Endothelial cell of umbilical vein (primary cell): Measurements from ENCODE around the gene C2orf76. TPM values are rescaled to one million over a fixed set of nuclear protein-coding genes. Genes with fewer than 3 reads are reported as not detected.

Experiments used
- BruUV-seq: library from RNA; stranded (reverse); fragments of 400-500 nt; replicated peaks from 2 replicates; lab custom pipeline; 2021; lab: Mats Ljungman, UMichigan
- CTCF ChIA-PET: fragments of 300-600, 350-600 bp; sonication (Branson Sonifier 250); formaldehyde crosslinking; loops from one replicate; lab custom pipeline; 2021; ENCODE audit warnings: antibody characterized with exemption, inconsistent platforms; lab: Charles Lee
- POLR2A ChIA-PET: fragments of 300-600, 350-600 bp; sonication (Branson Sonifier 250); formaldehyde crosslinking; loops from one replicate; lab custom pipeline; 2021; ENCODE audit warnings: antibody characterized with exemption, inconsistent platforms; lab: Charles Lee
- DNase-seq: peaks from one replicate; pipeline ENCODE4 v3.0.0-alpha.2; 2011; ENCODE audit warnings: low read depth, low spot score
- FAIRE-seq: peaks from 2 replicates; lab custom pipeline; 2011; peaks lifted over from hg19 to GRCh38; lab: Jason Lieb, UNC
- H2AFZ ChIP-seq: 2 replicates; pipeline ENCODE4 v1.6.0; 2012; ENCODE audit warnings: low read depth, low read length, control low read depth, inconsistent platforms
- H3K27ac ChIP-seq: 2 replicates; pipeline ENCODE4 v1.5.1; 2011; ENCODE audit warnings: low read depth, mild to moderate bottlenecking, control low read depth, low read length, moderate library complexity; ENCODE audit not compliant: insufficient read depth
- H3K27me3 ChIP-seq, 2 experiments: 2 replicates each; pipeline versions ENCODE4 v1.6.0 to v1.6.1; 2011; ENCODE audit warnings: low read length in 2 of 2, mixed read lengths in 1 of 2; ENCODE audit not compliant: control insufficient read depth in 2 of 2, insufficient read depth in 2 of 2
- H3K36me3 ChIP-seq, 2 experiments: 2 replicates in 1 of 2; 3 replicates in 1 of 2; pipeline ENCODE4 v1.5.1; 2011; ENCODE audit warnings: low read length in 2 of 2, mild to moderate bottlenecking in 1 of 2, moderate library complexity in 1 of 2; ENCODE audit not compliant: control insufficient read depth in 2 of 2, insufficient read depth in 2 of 2; ENCODE audit errors: extremely low read depth in 1 of 2
- H3K4me1 ChIP-seq: 3 replicates; pipeline ENCODE4 v1.5.1; 2011; ENCODE audit warnings: mild to moderate bottlenecking, low read length; ENCODE audit not compliant: control insufficient read depth, insufficient read depth; ENCODE audit errors: extremely low read depth
- H3K4me2 ChIP-seq: 2 replicates; pipeline ENCODE4 v1.6.1; 2011; ENCODE audit warnings: low read length, control low read depth, mixed read lengths; ENCODE audit not compliant: insufficient read depth
- H3K4me3 ChIP-seq, 3 experiments: fragments of 200-600 bp in 1 of 3; sonication (generic), shearing (Covaris generic) in 1 of 3; replicated peaks in 1 of 3; 2 replicates each; pipeline ENCODE4 v1.5.1; 2011 to 2016; ENCODE audit warnings: control low read depth in 3 of 3, low read length in 3 of 3, mild to moderate bottlenecking in 2 of 3, inconsistent platforms in 1 of 3, low read depth in 1 of 3, moderate library complexity in 1 of 3; ENCODE audit not compliant: insufficient read depth in 1 of 3
- H3K79me2 ChIP-seq: 2 replicates; pipeline ENCODE4 v1.6.0; 2012; ENCODE audit warnings: low read length, inconsistent platforms; ENCODE audit not compliant: control insufficient read depth, insufficient read depth
- H3K9ac ChIP-seq: replicated peaks from 2 replicates; pipeline ENCODE3; 2011; ENCODE audit warnings: low read length, control low read depth; ENCODE audit not compliant: insufficient read depth; ENCODE audit errors: extremely low read depth
- H3K9me1 ChIP-seq: replicated peaks from 3 replicates; pipeline ENCODE4 v1.6.0; 2011; ENCODE audit warnings: mild to moderate bottlenecking, low read length; ENCODE audit not compliant: control insufficient read depth, insufficient read depth; ENCODE audit errors: extremely low read depth
- H3K9me3 ChIP-seq: replicated peaks from 2 replicates; pipeline ENCODE4 v1.5.1; 2012; ENCODE audit warnings: low read length, inconsistent platforms; ENCODE audit not compliant: control insufficient read depth, insufficient read depth
- H4K20me1 ChIP-seq: replicated peaks from 2 replicates; pipeline ENCODE3; 2011; ENCODE audit warnings: mild to moderate bottlenecking, low read length; ENCODE audit not compliant: control insufficient read depth, insufficient read depth; ENCODE audit errors: extremely low read depth
- CTCF ChIP-seq, 2 donors: IDR thresholded peaks; 1 replicate in 1 of 2; 2 replicates in 1 of 2; pipeline ENCODE4 v1.5.1; 2011; ENCODE audit warnings: low read length in 2 of 2, mild to moderate bottlenecking in 2 of 2, moderate library complexity in 2 of 2, control low read depth in 1 of 2, inconsistent platforms in 1 of 2, low read depth in 1 of 2; ENCODE audit not compliant: insufficient read depth in 1 of 2; ENCODE audit errors: extremely low read depth in 1 of 2
- EZH2 ChIP-seq: IDR thresholded peaks from 2 replicates; pipeline ENCODE4 v1.6.1; 2012; ENCODE audit warnings: borderline replicate concordance, low read depth, mild to moderate bottlenecking, moderate library complexity, low read length, inconsistent platforms; ENCODE audit not compliant: severe bottlenecking
- FOS ChIP-seq: IDR thresholded peaks from 2 replicates; pipeline ENCODE4 v1.6.1; 2011; ENCODE audit warnings: mild to moderate bottlenecking, low read length, moderate library complexity, borderline replicate concordance; ENCODE audit not compliant: insufficient read depth
- GATA2 ChIP-seq: IDR thresholded peaks from 2 replicates; pipeline ENCODE4 v1.7.0; 2011; ENCODE audit warnings: low read depth, mild to moderate bottlenecking, moderate library complexity, mixed read lengths, low read length; ENCODE audit not compliant: insufficient read length, insufficient read depth
- JUN ChIP-seq: IDR thresholded peaks from 2 replicates; pipeline ENCODE4 v1.6.1; 2011; ENCODE audit warnings: borderline replicate concordance, low read depth; ENCODE audit not compliant: insufficient read length, insufficient read depth
- MAX ChIP-seq: IDR thresholded peaks from 2 replicates; pipeline ENCODE4 v1.6.1; 2011; ENCODE audit not compliant: insufficient read depth, insufficient read length
- MYC ChIP-seq: IDR thresholded peaks from one replicate; pipeline ENCODE4 v1.6.1; 2011; ENCODE audit warnings: mild to moderate bottlenecking, low read depth, low read length
- POLR2A ChIP-seq: IDR thresholded peaks from 2 replicates; pipeline ENCODE4 v1.6.1; 2012; ENCODE audit warnings: low read depth, mild to moderate bottlenecking, control low read depth, low read length
- POLR2AphosphoS5 ChIP-seq: IDR thresholded peaks from 2 replicates; pipeline ENCODE4 v1.6.1; 2012; ENCODE audit warnings: low read depth, mild to moderate bottlenecking, control low read depth, low read length, moderate library complexity; ENCODE audit not compliant: insufficient read depth
- dilution Hi-C: fragments of 300-500 bp; cut with MboI; formaldehyde crosslinking; loops from one replicate; pipeline ENCODE4 v1.15.0; 2019; ENCODE audit warnings: low sequenced_read_pairs; ENCODE audit not compliant: extremely low pct_ligation_motif_present
- intact Hi-C: fragments of 100-400 bp; cut with micrococcal nuclease; formaldehyde crosslinking; loops from one replicate; pipeline ENCODE4 v1.10.0; 2022
- polyA plus RNA-seq, 4 experiments: library from polyadenylated mRNA; depleted of rRNA in 3 of 4; stranded (reverse) in 3 of 4; unstranded in 1 of 4; fragments of >200 nt; gene quantifications; 2 replicates each; pipeline versions ENCODE4 v1.2.1 to v1.2.3, GENCODE V29; 2011 to 2012; ENCODE audit warnings: missing spikeins in 1 of 4
- total RNA-seq: library from RNA; stranded (reverse); gene quantifications from 2 replicates; pipeline ENCODE4 v1.2.3, GENCODE V29; 2021

Gene C2orf76
- total and polyA plus RNA-seq, 2 donors (not counting 3 experiments of a cell fraction or from before 2014, with no cell fraction given) = 7.4 to 12.1 TPM

GRCh38 chr2:119324685-119325270 lies 41.9 kb downstream of the C2orf76 start:
- Histone ChIP-seq H3K9me1 (no peaks in the 10 kb centered on the region), H2AFZ (no peak overlapping the region), H3K9ac (no peak overlapping the region), H3K27ac (no peak overlapping the region), H3K36me3 (no peaks in the 10 kb centered on the region), H3K79me2 (no peaks in the 10 kb centered on the region), H3K4me1 (no peaks in the 10 kb centered on the region), H3K4me3 (no peak overlapping the region), H3K27me3 (no peaks in the 10 kb centered on the region), H4K20me1 (no peaks in the 10 kb centered on the region), H3K4me2 (no peak overlapping the region), H3K9me3 (no peaks in the 10 kb centered on the region)
- FAIRE-seq (no peak), DNase-seq (no peak)
- BruUV-seq = no TSS peak
- no peak for TF ChIP-seq JUN
- TF ChIP-seq MAX = no peak
- no peak for TF ChIP-seq POLR2AphosphoS5
- no peak for TF ChIP-seq GATA2
- no peak for TF ChIP-seq MYC
- TF ChIP-seq FOS = no peak
- intact Hi-C loops (no loop called here), dilution Hi-C loops (no loop called here)
- ChIA-PET CTCF (no interaction called here), POLR2A (no interaction called here)

DNA sequence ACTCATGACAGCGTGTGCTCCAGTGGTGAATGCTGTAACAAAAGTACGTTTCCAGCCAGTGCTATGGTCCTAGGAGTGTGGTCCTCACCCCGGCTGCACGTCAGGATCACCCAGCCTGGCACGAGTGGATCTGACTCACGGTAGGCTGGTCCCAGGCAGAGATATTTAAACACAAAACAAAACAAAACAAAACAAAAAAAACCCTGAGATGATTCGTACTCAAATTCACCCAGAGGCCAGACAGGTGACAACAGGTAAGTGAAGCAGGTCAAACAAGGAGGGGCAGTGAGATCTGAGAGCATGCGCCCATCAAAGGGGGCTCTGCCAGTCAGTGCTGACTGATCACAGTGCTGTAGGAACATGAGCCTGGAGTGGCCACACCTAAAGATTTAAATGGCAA lies 43.2 kb downstream of the C2orf76 start:
- ChIA-PET POLR2A (interaction anchor here (0.6 kb wide), 1 partner anchor 169 kb away, joined by 6 read pairs; no protein-coding TSS in a partner anchor), CTCF (no interaction called here)
- Histone ChIP-seq H3K9me3 (no peaks in the 10 kb centered on the region), H3K4me2 (no peak overlapping the region), H3K4me1 (no peaks in the 10 kb centered on the region), H3K36me3 (no peaks in the 10 kb centered on the region), H3K27ac (no peak overlapping the region), H4K20me1 (no peaks in the 10 kb centered on the region), H3K79me2 (no peaks in the 10 kb centered on the region), H3K4me3 (no peak overlapping the region), H3K9ac (no peak overlapping the region), H3K9me1 (no peaks in the 10 kb centered on the region), H2AFZ (no peak overlapping the region), H3K27me3 (no peaks in the 10 kb centered on the region)
- no peak for FAIRE-seq
- dilution Hi-C loops = no loop called here
- no peak for TF ChIP-seq POLR2A
- TF ChIP-seq JUN = no peak
- no peak for TF ChIP-seq EZH2
- TF ChIP-seq MAX = no peak
- TF ChIP-seq POLR2AphosphoS5 = no peak
- no peak for TF ChIP-seq GATA2
- TF ChIP-seq CTCF (IDR thresholded peaks at IDR 0.05; ENCODE audit: extremely low read depth in 1 of 2, insufficient read depth in 1 of 2, low read depth in 1 of 2, low read length in 2 of 2) = no peak
- TF ChIP-seq FOS = no peak
- no peak for TF ChIP-seq MYC
- intact Hi-C loops = no loop called here
- DNase-seq = no peak
- no TSS peak for BruUV-seq
